CD4-positive, alpha-beta T cell (primary cell): Measurements from ENCODE around the gene TNIK. TPM values are rescaled to one million over a fixed set of nuclear protein-coding genes. Genes with fewer than 3 reads are reported as not detected.

ENCODE experiments used
- ATAC-seq: fragments of 200-7000 bp; cut with Tn5 transposase; one replicate; pipeline ENCODE4 v1.10.0; 2022; ENCODE audit warnings: mild to moderate bottlenecking; ENCODE audit not compliant: poor library complexity
- CTCF ChIA-PET: fragments of 350-600 bp; sonication (Branson Sonifier 250); formaldehyde crosslinking; loops from one replicate; lab custom pipeline; 2021; ENCODE audit warnings: antibody characterized with exemption, inconsistent platforms; lab: Charles Lee
- POLR2A ChIA-PET: fragments of 350-600 bp; sonication (Branson Sonifier 250); formaldehyde crosslinking; loops from one replicate; lab custom pipeline; 2021; ENCODE audit warnings: antibody characterized with exemption, inconsistent platforms; lab: Charles Lee
- DNase-seq, 14 experiments: peaks; one replicate each; pipeline ENCODE4 v3.0.0-alpha.2; 2013 to 2020; ENCODE audit warnings: mixed read lengths in 2 of 14
- H3K27ac ChIP-seq, 2 donors: one replicate each; pipeline versions ENCODE4 v1.5.1 to v1.7.0; 2013; ENCODE audit warnings: low read length in 2 of 2, low read depth in 1 of 2, mild to moderate bottlenecking in 1 of 2
- H3K27me3 ChIP-seq, 2 experiments: 1 replicate in 1 of 2; 2 replicates in 1 of 2; pipeline versions ENCODE4 v1.6.1 to v1.7.0; 2013; ENCODE audit warnings: low read length in 2 of 2, control low read depth in 1 of 2, mild to moderate bottlenecking in 1 of 2, moderate library complexity in 1 of 2; ENCODE audit not compliant: insufficient read depth in 2 of 2, control insufficient read depth in 1 of 2
- H3K36me3 ChIP-seq: one replicate; pipeline ENCODE4 v1.6.1; 2013; ENCODE audit warnings: low read length, control low read depth; ENCODE audit not compliant: insufficient read depth
- H3K4me1 ChIP-seq: one replicate; pipeline ENCODE4 v1.6.1; 2013; ENCODE audit warnings: low read length, control low read depth; ENCODE audit not compliant: insufficient read depth
- H3K4me3 ChIP-seq: one replicate; pipeline ENCODE4 v1.5.1; 2013; ENCODE audit warnings: mild to moderate bottlenecking, low read length, moderate library complexity
- H3K9me3 ChIP-seq, 2 experiments: 1 replicate in 1 of 2; 2 replicates in 1 of 2; pipeline versions ENCODE4 v1.6.1 to v1.7.0; 2013; ENCODE audit warnings: low read length in 2 of 2, mild to moderate bottlenecking in 2 of 2, control low read depth in 1 of 2, moderate library complexity in 1 of 2; ENCODE audit not compliant: control insufficient read depth in 1 of 2, insufficient read depth in 1 of 2
- H3K27ac Mint-ChIP-seq: one replicate; pipeline ENCODE4 v1.8.0; 2020; ENCODE audit warnings: mixed read lengths
- H3K27me3 Mint-ChIP-seq: one replicate; pipeline ENCODE4 v1.8.0; 2021; ENCODE audit warnings: mixed read lengths
- H3K36me3 Mint-ChIP-seq: one replicate; pipeline ENCODE4 v1.8.0; 2021; ENCODE audit warnings: low read depth, mixed read lengths
- H3K4me1 Mint-ChIP-seq: one replicate; pipeline ENCODE4 v1.8.0; 2021; ENCODE audit warnings: low read depth, mixed read lengths
- H3K4me3 Mint-ChIP-seq: one replicate; pipeline ENCODE4 v1.8.0; 2020; ENCODE audit warnings: mild to moderate bottlenecking, mixed read lengths
- H3K9me3 Mint-ChIP-seq: one replicate; pipeline ENCODE4 v1.8.0; 2020; ENCODE audit warnings: mixed read lengths
- CTCF ChIP-seq: fragments of 200-600 bp; IDR thresholded peaks from one replicate; pipeline ENCODE4 v1.8.0; 2022; ENCODE audit warnings: antibody characterized with exemption, mild to moderate bottlenecking
- intact Hi-C, 2 experiments: fragments of 100-400 bp; cut with DNase I in 1 of 2; cut with micrococcal nuclease in 1 of 2; formaldehyde crosslinking; loops; one replicate each; pipeline versions ENCODE4 v1.15.1 to v1.9.0; 2023 to 2025; cut with DNase I, micrococcal nuclease
- total RNA-seq, 174 experiments: library from RNA in 2 of 174; stranded (reverse) in 2 of 174; gene quantifications; one replicate each; pipeline ENCODE4 v1.2.3 and lab custom pipeline; 2021 to 2026

The TNIK gene
- total RNA-seq, 2 experiments from 2014 or later = 71.0 to 78.3 TPM

- ChIA-PET POLR2A (no interaction called here), CTCF (interaction anchor here (1.0 to 1.2 kb wide), 2 partner anchors 14 to 25 kb away, joined by 4 read pairs; no protein-coding TSS in a partner anchor)
- Mint-ChIP-seq H3K27me3 (no peaks in the 10 kb centered on the region), H3K4me3 (no peak overlapping the region), H3K27ac (no peak overlapping the region), H3K9me3 (no peaks in the 10 kb centered on the region), H3K36me3 (peaks cover 24% of the 10 kb centered on the region), H3K4me1 (peaks cover 78% of the 10 kb centered on the region)
- Histone ChIP-seq H3K27me3 (no peaks in the 10 kb centered on the region), H3K36me3 (peaks cover 3% of the 10 kb centered on the region), H3K4me3 (no peak overlapping the region), H3K9me3 (no peaks in the 10 kb centered on the region), H3K27ac (no peak overlapping the region), H3K4me1 (no peaks in the 10 kb centered on the region)
- intact Hi-C loops = no loop called here
- no peak for TF ChIP-seq CTCF
- no peak for ATAC-seq
- DNase-seq = no peak
Measured at GRCh38 chr3:171364500-171364899, 95.7 kb downstream of the TNIK start.

- CTCF ChIA-PET = no interaction called here
- Histone ChIP-seq H3K4me1 (no peaks in the 10 kb centered on the region), H3K27ac (no peak overlapping the region), H3K9me3 (no peaks in the 10 kb centered on the region), H3K36me3 (no peaks in the 10 kb centered on the region), H3K4me3 (no peak overlapping the region), H3K27me3 (no peaks in the 10 kb centered on the region)
- no peak overlapping the region for H3K27ac Mint-ChIP-seq
- DNase-seq (no peak), ATAC-seq (no peak)
- intact Hi-C loops = no loop called here
- no peak for TF ChIP-seq CTCF
- POLR2A ChIA-PET = interaction anchor here (0.8 kb wide), 2 partner anchors 9 to 14 kb away, joined by 3 read pairs; no protein-coding TSS in a partner anchor
- no peaks in the 10 kb centered on the region for H3K27me3 Mint-ChIP-seq
- H3K9me3 Mint-ChIP-seq = no peaks in the 10 kb centered on the region
- no peak overlapping the region for H3K4me3 Mint-ChIP-seq
- H3K36me3 Mint-ChIP-seq = peaks cover 13% of the 10 kb centered on the region
- peaks cover 83% of the 10 kb centered on the region for H3K4me1 Mint-ChIP-seq
Measured at GRCh38 chr3:171363202-171363601, 97.0 kb downstream of the TNIK start.

- ATAC-seq = no peak
- H3K36me3 Mint-ChIP-seq = peaks cover 8% of the 10 kb centered on the region
- Histone ChIP-seq H3K9me3 (no peaks in the 10 kb centered on the region), H3K36me3 (no peaks in the 10 kb centered on the region), H3K4me1 (peaks cover 2% of the 10 kb centered on the region), H3K27me3 (no peaks in the 10 kb centered on the region), H3K27ac (no peak overlapping the region), H3K4me3 (no peak overlapping the region)
- POLR2A ChIA-PET = interaction anchor here (0.6 kb wide), 1 partner anchor 27 kb away, joined by 3 read pairs; no protein-coding TSS in a partner anchor
- no peaks in the 10 kb centered on the region for H3K9me3 Mint-ChIP-seq
- intact Hi-C loops = no loop called here
- CTCF ChIA-PET = no interaction called here
- H3K4me3 Mint-ChIP-seq = no peak overlapping the region
- no peak overlapping the region for H3K27ac Mint-ChIP-seq
- H3K27me3 Mint-ChIP-seq = no peaks in the 10 kb centered on the region
- peaks cover 84% of the 10 kb centered on the region for H3K4me1 Mint-ChIP-seq
- no peak for DNase-seq
- no peak for TF ChIP-seq CTCF
Measured at GRCh38 chr3:171362575-171362974, 97.6 kb downstream of the TNIK start.
